HTERT RPE-1 (cell line): ENCODE data around the gene TUBA3E.
"Not testable (repeated sequence)": the region's sequence is repeated elsewhere in the genome, so short reads cannot be mapped to it uniquely, and the experiment has no call there.

ENCODE experiments used
- in situ Hi-C: fragments of 300-500 bp; cut with MboI; formaldehyde crosslinking; loops from 4 replicates; pipeline ENCODE4 v1.14.3; 2020; ENCODE audit warnings: low sequenced_read_pairs

TUBA3E gene

DNA sequence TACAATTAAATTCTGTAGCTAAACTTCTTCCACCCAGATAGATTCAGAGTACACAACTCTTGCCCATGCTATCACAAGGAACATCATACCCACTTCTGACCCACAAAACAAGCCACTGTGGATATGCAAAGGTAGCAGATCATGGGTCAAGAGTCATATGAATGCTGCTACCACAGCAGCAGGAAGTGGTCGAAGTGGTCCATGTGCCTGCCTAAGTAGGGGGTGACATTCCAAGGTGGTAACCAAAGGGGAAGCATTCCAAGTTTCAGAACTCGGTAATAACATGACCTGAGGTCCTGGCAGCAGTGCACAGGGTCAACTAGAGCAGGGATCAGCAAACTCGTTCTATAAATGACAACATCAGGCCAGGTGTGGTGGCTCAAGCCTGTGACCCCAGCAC, 5.8 kb downstream of the TUBA3E start:
- in situ Hi-C loops = not testable (repeated sequence)

DNA sequence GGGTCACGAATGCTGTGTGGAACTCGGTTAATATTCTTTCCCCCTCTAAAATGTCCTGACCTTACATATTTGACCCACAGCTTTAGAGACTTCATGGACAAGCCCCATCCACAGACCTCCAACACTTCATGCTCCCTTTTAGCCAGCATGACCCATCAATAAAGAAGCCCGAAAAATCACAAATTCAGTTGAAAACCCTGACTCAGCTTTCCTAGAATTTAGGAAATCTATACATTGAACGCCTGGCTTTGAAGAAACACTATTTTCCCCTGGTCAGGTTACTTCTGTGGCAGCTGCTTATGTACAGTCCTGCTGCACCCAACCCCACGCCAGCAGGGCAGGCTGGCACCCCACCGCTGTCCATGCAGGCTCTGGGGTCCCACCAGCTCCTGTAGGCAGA, 6.9 kb downstream of the TUBA3E start:
- in situ Hi-C loops = not testable (repeated sequence)

DNA sequence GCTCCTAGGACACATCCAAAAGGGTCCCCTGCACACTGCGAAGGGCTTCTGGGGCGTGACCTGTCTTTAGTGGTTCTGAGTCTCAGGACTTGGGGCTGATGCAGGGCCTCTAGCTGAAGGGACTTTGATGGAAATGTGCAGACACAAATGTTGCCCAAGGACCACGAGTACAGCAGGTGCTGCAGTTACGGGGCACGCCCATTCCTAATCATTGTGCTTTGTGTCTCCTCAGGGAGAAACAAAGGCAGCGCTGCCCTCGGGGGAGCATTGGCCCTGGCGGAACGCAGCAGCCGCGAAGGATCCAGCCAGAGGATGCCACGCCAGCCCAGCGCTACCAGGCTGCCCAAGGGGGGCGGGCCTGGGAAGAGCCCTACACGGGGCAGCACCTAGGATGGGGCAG, 8.0 kb downstream of the TUBA3E start:
- in situ Hi-C loops = no loop called here

DNA sequence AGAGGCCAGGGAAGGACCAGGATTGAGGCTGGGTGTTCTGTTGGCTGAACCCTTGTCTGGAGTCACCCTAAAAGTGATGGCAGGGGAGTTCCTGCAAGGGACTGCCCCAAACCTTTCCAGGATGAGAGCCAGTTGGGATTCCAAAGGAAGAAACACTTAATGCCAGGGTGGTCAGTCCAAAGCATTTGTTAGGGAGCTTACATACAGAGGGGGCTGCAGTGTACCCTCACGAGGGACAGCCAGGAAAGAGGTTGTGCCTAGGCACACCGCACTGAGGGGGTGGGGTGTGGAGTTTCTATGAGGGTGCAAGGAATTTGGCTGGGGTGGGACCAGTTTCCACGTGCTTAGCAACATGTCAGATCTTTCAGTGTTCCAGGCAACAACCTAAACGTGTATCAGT, 9.3 kb downstream of the TUBA3E start:
- in situ Hi-C loops = not testable (repeated sequence)

DNA sequence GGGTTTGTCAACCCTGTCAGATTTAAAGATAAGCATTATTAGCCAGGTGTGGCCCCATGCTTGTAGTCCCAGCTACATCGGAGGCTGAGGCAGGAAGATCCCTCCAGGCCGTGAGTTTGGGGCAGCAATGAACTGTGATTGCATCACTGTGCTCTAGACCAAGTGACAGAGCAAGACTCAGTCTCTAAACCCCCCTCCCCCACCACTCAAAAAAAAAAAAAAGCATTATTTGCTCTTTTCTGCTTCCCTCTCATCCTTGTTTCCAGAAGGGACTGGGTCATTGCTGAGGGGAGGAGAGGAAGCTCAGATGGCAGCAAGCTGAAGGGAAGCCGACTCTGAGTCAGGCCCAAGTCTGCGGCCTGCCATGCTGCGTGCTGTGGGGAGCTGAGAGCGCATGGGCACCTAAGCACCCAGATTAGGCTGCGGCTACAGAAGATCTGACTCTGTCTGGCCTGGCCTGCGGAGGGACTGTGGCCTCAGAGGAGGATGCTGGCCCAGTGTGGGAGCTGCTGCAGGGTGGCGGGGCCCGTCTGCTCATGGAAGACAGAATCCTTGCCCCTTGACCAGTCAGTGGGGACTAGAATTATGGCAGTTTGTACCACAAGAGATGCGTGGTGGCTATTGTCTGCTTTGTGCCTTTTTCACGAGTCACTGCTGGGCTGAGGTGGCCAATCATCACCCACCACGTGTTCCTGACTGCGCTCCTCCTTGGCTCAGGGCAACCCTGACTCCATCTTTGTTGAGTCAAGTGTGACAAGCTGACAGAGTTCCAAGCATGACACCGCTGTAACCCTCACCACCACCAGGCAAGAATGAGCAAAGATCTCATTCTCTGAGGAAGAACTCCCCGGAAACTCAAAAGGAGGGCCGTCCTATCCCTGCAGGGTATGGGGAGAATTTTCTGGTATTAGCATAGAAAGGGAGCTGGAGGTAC, 10.1 kb downstream of the TUBA3E start:
- in situ Hi-C loops = not testable (repeated sequence)

DNA sequence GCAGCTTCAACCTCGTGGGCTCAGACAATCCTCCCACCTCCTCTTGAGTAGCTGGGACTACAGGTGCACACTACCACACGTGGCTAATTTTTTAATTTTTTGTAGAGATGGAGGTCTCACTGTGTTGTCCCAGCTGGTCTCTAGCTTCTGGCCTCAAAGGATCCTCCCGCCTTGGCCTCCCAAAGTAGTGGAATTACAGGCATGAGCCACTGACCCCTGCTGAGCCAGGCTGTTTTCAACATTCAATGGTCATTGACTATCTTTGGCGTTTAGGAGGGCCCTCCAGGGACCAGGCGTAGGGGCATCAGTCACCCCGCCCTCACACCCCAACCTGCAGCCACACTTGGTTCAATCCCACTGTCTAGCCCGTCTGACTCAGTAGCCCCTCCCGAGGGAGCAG, 11.0 kb downstream of the TUBA3E start:
- in situ Hi-C loops = no loop called here

DNA sequence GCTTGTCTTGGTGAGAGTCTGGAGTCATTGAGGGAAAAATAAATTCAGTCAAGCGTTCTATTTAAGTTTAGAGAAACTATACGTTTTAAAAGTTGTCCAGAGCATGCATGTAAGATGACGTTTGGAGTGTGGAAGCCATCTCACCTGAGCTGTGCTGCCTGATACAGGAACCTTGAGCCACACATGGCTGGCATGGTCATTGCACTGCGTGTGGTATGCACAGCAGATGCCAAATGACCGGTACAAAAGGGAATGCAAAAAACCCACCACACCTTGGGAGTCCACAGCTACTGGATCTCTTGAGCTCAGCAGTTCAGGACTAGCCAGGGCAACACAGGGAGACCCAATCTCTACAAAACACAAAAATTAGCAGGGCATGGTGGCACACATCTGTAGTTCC, 11.8 kb downstream of the TUBA3E start:
- in situ Hi-C loops = no loop called here

DNA sequence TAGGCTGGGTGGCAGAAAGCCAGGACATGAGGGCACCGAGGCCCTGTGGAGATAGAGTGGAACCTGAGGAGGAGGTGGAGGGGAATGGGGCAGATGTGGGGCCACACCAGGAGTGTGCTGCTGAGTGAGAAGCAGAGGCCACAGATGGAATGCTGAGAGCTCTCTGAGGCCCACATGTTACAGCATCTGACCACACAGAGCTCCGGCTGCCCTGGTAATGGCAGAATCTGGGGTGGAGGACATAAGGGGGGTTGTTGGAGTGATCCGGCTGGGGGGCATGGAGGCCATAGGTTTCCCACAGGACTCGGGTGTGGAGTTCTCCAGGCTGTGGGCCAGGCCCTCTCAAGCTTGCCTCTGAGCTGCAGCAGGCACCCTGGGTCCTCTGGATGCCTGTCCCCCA, 12.3 kb downstream of the TUBA3E start:
- in situ Hi-C loops = no loop called here

DNA sequence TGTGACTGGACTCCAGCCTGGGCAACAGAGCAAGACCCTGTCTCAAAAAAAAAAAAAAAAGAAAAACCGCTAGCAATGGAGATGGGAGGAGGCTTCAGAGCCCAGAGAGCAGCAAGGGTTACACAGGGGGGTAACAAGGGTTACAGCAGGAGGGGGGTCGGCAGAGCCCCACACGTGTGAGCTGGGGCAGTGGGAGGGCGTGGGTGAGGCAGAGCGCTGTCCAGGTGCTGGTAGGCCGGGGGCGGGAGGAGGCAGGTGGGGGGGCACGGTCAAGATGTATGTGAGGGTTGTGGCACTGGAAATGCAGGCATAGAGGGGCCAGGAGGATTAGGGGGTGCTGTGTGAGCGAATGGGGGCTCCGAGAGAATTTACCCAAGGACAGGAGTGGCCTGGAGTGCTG, 12.8 kb downstream of the TUBA3E start:
- in situ Hi-C loops = no loop called here

DNA sequence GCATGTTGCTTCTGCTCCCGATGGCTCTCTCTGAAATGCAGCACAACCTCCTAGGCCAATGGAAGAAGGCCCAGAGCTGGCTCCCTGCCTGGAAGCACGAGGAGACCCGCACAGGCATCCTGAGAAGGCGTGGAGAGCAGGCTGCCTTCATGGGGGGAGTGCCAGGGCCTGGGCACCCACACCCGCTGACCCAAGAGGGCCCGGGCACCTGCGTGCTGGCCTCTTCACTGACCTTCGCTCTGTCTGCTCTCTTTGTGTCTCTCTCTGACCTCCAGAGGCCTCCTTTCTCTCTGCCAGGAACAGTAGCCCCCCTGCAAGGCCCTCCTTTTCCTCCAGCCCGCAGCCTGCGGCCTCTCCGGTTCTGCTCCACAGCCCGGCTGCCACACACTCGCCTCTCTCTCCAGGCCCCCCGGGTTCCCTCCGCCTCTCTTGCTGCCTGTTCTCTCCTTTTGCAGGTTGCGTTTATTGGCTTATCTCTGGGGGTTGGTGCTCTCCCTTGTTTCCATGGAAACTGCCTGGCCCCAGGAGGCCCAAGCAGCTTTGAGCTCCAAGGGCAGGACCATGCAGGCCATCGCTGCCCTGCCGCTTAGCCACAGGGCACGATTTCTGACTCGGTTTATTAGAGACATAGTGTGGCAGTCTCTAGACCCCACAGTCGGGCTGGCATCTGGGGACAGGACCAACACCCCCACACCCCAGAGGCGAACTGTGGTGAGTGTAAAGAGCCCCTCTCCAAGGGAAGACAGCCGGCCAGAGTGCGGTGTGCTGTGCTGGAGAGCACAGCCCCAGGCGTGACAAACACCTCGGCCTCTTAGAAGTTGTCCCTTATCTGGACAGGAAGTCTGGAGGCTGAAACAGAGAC, 14.5 kb downstream of the TUBA3E start:
- in situ Hi-C loops = no loop called here

DNA sequence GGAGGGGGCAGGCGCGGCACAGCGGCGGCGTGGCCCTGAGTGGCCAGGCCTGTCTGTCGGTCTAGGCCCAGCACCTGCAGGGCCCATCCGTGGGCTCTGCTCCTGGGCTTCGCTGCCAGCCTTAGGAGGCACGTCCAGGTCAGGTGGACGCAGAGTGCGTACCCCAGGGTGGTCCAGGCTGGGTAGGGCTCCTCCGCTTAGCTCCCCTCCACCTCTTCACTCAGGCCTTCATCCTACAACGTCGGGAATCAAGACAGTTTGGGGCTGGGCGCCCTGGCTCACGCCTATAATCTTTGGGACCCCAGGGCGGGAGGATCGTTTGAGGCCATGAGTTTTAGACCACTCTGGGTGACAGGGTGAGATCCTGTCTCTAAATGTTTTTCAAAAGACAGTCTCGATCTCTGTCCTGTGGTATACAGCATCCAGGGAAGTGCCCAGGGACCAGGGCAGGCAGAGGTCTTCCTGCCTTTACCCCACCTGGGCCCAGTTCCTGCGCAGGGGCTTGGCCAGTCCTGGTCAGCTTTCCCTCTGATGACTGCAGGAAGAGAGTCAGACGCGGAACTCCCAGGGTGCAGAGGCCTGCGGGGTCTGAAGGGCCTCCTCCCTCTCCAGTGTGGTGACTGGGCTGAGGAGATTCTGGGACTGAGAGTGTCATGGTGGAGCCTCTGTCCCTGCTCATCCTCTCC, 15.3 kb downstream of the TUBA3E start:
- in situ Hi-C loops = not testable (repeated sequence)

DNA sequence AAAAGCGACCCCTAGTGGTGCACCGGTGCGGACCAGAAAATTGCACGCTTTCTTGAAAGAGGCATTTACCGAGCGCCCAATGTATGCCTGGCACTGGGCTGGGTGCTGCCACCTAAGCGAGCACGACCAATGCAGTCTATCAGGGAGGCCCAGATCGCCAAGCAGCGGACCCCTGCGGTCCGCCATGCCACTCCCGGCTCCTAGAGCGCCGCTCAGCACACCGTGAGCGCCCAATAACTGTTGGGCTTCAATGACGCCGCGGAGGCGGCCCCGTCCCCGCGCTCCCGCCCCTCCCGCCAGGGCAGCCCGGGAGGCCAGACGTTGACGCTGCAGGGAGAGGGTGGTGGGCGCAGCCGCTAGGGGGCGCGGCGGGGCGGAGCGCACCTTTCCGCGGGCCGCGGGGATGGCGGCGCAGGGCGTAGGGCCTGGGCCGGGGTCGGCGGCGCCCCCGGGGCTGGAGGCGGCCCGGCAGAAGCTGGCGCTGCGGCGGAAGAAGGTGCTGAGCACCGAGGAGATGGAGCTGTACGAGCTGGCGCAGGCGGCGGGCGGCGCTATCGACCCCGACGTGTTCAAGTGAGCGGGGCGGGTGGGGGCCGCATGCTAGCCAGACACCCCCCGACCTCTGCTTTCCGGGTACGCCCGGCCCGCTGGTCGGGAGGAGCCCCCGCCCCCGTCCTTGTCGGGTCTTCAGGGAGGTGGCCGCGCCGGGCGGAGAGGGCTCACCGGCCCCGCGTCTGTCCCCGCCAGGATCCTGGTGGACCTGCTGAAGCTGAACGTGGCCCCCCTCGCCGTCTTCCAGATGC, 16.2 kb downstream of the TUBA3E start, which contains the start of gene MZT2B:
MZT2B (plus strand) TSS at position 383 of the 803 bp plus-strand sequence; CDS start at position 404, 21 bp downstream.
- in situ Hi-C loops = not testable (repeated sequence)

DNA sequence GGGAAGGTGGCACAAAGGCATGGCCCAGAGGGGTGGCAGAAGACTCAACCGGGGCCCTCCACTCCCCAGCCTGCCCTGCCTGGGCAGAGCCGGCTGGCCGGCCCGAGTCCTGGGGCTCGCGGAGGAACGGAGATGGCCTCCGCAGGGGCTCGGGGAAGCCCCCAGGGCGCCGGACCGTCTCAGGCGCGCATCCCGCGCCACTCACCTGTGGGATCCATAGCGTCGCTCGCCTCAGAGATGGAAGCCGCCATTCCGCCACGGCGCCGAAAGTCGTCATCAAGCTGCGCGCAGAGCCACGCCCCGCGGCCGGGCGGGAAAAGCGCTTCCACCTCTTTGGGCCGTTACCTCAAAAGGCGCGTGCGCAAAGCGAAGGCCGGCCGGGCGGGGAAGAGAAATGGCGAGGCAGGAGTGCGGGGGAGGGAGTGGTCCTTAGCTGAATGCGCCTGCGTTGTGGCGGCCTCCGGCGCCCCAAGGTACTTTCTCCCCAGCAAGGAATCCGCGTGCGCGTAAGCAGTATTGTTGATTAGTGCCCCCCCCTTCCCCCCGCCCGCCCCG, 16.8 kb downstream of the TUBA3E start, which contains the start of gene SMPD4:
SMPD4 (minus strand) TSS at position 278 of the 555 bp plus-strand sequence. CDS start 5,010 bp downstream, outside the sequence.
- in situ Hi-C loops = no loop called here

DNA sequence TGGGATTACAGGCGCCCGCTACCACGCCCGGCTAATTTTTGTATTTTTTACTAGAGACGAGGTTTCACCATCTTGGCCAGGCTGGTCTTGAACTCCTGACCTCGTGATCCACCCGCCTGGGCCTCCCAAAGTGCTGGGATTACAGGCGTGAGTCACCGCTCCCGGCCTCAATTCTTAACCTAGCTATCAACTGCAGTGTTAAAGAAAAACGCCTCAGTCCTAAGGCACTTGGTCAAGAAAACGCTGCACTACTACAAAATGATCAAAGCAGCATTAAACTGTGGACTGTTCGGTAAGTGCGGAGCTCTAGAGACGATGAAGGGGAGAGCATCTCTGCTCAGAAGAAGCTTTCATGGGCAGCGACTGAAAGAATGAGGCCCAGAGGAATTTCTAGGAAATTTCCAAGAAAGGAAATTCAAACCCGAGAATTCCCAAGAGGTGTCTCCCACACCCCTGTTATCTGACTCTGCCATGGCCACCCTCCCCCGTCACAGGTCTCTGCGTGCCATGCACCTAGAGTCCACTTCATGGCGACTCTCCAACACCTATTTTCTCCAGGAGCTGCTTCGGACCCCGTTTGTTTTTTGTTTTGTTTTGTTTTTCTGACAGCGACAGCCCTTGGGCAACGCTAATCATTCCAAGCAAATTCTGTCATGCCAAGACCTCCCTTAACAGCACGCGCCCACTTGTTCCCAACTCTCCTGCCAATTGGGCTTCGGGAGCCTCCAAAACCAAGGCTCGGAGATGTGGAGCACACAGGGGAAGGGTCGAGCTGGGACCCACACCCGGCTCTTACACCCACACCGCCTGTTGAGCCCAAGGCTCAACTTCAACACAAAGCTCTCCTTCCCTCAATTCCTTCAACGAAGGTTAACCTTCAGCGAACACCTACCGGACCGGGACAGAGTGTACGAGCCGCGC, 17.6 kb downstream of the TUBA3E start:
- in situ Hi-C loops = not testable (repeated sequence)

DNA sequence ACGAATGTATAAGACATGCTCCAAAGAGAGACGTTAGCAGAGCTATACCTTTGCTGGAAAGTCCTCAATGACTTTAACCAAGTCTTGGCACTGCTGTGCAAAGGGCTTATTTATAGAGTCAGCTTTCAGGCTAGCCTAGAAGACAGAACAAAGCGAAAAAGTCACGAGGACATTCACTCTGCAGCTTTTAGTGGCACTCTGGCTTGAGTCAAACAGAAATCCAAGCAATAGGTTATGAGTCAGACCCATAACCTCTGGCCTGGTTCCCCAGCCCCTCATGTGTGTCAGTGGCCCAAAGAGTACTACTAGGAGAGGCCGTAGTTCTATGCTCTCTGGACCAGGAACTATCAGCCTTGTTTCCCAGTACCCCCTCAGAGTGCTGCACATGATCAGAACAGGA, 23.4 kb downstream of the TUBA3E start:
- in situ Hi-C loops = not testable (repeated sequence)

DNA sequence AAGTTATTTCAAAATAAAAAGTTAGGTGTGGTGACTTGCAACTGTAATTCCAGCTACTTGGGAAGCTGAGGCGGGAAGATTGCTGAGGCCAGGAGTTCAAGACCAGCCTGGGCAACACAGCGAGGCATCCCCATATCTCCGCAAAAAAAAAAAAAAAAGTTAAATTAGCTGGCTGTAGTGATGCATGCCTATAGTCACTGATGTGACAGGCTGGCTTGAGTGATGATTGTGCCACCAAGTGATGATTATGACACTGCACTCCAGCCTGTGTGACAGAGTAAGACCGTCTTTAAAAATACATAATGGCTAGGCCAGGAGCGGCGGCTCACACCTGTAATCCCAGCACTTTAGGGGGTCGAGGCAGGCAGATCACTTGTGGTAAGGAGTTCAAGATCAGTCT, 28.3 kb downstream of the TUBA3E start:
- in situ Hi-C loops = no loop called here

DNA sequence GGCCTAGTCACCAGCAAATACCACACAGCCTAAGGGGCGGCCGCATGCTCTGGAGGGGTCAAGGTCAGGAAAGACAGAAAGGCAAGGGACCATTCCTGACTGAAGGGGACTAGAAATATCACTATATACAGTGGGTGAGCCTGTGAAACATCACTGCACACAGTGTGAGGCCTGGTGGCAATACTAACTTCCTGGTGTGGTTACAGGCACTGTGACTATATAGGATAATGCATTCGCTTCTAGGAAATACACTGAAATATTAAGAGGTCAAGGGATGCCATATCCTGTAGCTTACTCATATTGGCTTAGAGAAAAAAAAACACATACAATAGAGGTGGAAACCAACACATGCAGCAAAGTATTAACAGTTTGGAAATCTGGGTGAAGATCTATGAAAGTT, 29.1 kb downstream of the TUBA3E start:
- in situ Hi-C loops = not testable (repeated sequence)

DNA sequence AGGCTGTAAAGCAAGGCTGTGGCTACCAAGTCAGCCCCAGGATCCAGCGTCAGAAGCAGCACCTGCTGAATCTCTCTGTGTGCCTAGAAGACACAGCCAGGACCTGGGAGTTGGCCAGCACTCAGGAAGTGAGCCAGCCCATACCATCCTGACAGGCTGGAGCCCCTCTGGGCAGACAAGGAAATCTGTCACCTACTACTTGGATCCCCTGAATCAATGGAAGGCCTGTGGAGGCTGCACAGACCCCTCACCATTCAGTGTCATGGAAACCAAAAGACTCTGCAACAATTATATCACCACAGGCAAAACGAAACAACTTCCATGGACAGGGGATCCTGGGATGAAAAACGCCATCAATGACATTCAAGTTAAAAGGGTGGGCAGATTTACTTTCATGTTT, 31.6 kb downstream of the TUBA3E start:
- in situ Hi-C loops = not testable (repeated sequence)
